Keratinocyte (primary cell): ENCODE results near the gene GPATCH1. TPM values are rescaled to one million over a fixed set of nuclear protein-coding genes. Genes with fewer than 3 reads are reported as not detected.

ENCODE experiments used
- DNase-seq: peaks from one replicate; pipeline ENCODE4 v3.0.0-alpha.2; 2011; ENCODE audit warnings: low read depth, missing footprints, low spot score
- FAIRE-seq: peaks from 2 replicates; lab custom pipeline; 2011; peaks lifted over from hg19 to GRCh38; lab: Jason Lieb, UNC
- H2AFZ ChIP-seq: 2 replicates; pipeline ENCODE4 v1.6.0; 2012; ENCODE audit warnings: low read length, control low read depth, inconsistent platforms; ENCODE audit not compliant: control insufficient read depth
- H3K27ac ChIP-seq: 2 replicates; pipeline ENCODE4 v1.5.1; 2011; ENCODE audit warnings: low read length; ENCODE audit not compliant: control insufficient read depth, insufficient read depth
- H3K27me3 ChIP-seq: 3 replicates; pipeline ENCODE4 v1.6.0; 2011; ENCODE audit warnings: low read length; ENCODE audit not compliant: control insufficient read depth, insufficient read depth; ENCODE audit errors: extremely low read depth
- H3K36me3 ChIP-seq, 2 experiments: 2 replicates in 1 of 2; 3 replicates in 1 of 2; pipeline ENCODE4 v1.5.1; 2011; ENCODE audit warnings: low read length in 2 of 2, mild to moderate bottlenecking in 1 of 2; ENCODE audit not compliant: control insufficient read depth in 2 of 2, insufficient read depth in 2 of 2; ENCODE audit errors: extremely low read depth in 1 of 2
- H3K4me1 ChIP-seq: 3 replicates; pipeline ENCODE4 v1.5.1; 2011; ENCODE audit warnings: low read length; ENCODE audit not compliant: control insufficient read depth, insufficient read depth; ENCODE audit errors: extremely low read depth
- H3K4me2 ChIP-seq: 3 replicates; pipeline ENCODE4 v1.6.0; 2011; ENCODE audit warnings: low read depth, low read length; ENCODE audit not compliant: control insufficient read depth, insufficient read depth; ENCODE audit errors: extremely low read depth
- H3K4me3 ChIP-seq, 3 experiments: fragments of 200-600 bp in 1 of 3; sonication (generic) in 1 of 3; 2 replicates in 2 of 3; 3 replicates in 1 of 3; pipeline ENCODE4 v1.5.1; 2011 to 2016; ENCODE audit warnings: low read length in 3 of 3, mild to moderate bottlenecking in 3 of 3, control low read depth in 2 of 3, inconsistent platforms in 1 of 3, low read depth in 1 of 3, mixed read lengths in 1 of 3, mixed run types in 1 of 3, moderate library complexity in 1 of 3; ENCODE audit not compliant: control insufficient read depth in 2 of 3, insufficient read depth in 2 of 3; ENCODE audit errors: extremely low read depth in 1 of 3
- H3K79me2 ChIP-seq: 2 replicates; pipeline ENCODE4 v1.6.0; 2012; ENCODE audit warnings: low read length; ENCODE audit not compliant: control insufficient read depth, insufficient read depth
- H3K9ac ChIP-seq: 3 replicates; pipeline ENCODE4 v1.6.0; 2011; ENCODE audit warnings: low read length; ENCODE audit not compliant: control insufficient read depth, insufficient read depth; ENCODE audit errors: extremely low read depth
- H3K9me1 ChIP-seq: 3 replicates; pipeline ENCODE4 v1.6.0; 2011; ENCODE audit warnings: low read length; ENCODE audit not compliant: control insufficient read depth, insufficient read depth; ENCODE audit errors: extremely low read depth
- H3K9me3 ChIP-seq: 2 replicates; pipeline ENCODE4 v1.5.1; 2012; ENCODE audit warnings: low read depth, low read length; ENCODE audit not compliant: control insufficient read depth
- H4K20me1 ChIP-seq: 3 replicates; pipeline ENCODE4 v1.6.0; 2011; ENCODE audit warnings: low read length; ENCODE audit not compliant: control insufficient read depth, insufficient read depth; ENCODE audit errors: extremely low read depth
- EZH2 ChIP-seq: IDR thresholded peaks from one replicate; pipeline ENCODE4 v1.6.1; 2012; ENCODE audit warnings: inconsistent platforms, mild to moderate bottlenecking, low read length, moderate library complexity
- dilution Hi-C: fragments of 300-500 bp; cut with MboI; formaldehyde crosslinking; loops from one replicate; pipeline ENCODE4 v1.7.0; 2020; ENCODE audit warnings: low sequenced_read_pairs; ENCODE audit not compliant: extremely low pct_ligation_motif_present
- polyA plus RNA-seq, 5 experiments: library from polyadenylated mRNA; depleted of rRNA in 3 of 5; stranded (reverse) in 3 of 5; stranded (forward) in 1 of 5; unstranded in 1 of 5; fragments of >200 nt; gene quantifications; 1 replicate in 1 of 5; 2 replicates in 3 of 5; 3 replicates in 1 of 5; pipeline versions ENCODE4 v1.2.1 to v1.2.3, GENCODE V29; 2011 to 2012; ENCODE audit warnings: missing spikeins in 2 of 5, low read depth in 1 of 5, low replicate concordance in 1 of 5
- TF ChIP-seq, protein P1 (sequence below), 3 experiments: IDR thresholded peaks in 1 of 3; conservative IDR thresholded peaks in 1 of 3; optimal IDR thresholded peaks in 1 of 3; 2 replicates in 2 of 3; 3 replicates in 1 of 3; pipeline versions ENCODE3 to v1.5.1; 2011; ENCODE audit warnings: low read length in 3 of 3, mild to moderate bottlenecking in 3 of 3, moderate library complexity in 2 of 3, control low read depth in 1 of 3, inconsistent platforms in 1 of 3; ENCODE audit not compliant: insufficient read depth in 2 of 3; ENCODE audit errors: extremely low read depth in 1 of 3

GPATCH1 gene
- polyA plus RNA-seq, 1 donor (not counting 4 experiments of a cell fraction or from before 2014, with no cell fraction given): 5.8 TPM

- dilution Hi-C loops: loop anchor here (10.0 kb wide), 1 partner anchor 127 kb away; no protein-coding TSS in a partner anchor
- Histone ChIP-seq H4K20me1 (no peaks in the 10 kb centered on the region), H3K36me3 (peaks cover 13 to 15% of the 10 kb centered on the region in 2 experiments), H3K9ac (no peak overlapping the region), H3K27ac (no peak overlapping the region), H2AFZ (no peak overlapping the region), H3K4me2 (no peak overlapping the region), H3K4me1 (no peaks in the 10 kb centered on the region), H3K27me3 (no peaks in the 10 kb centered on the region), H3K79me2 (no peaks in the 10 kb centered on the region), H3K9me1 (no peaks in the 10 kb centered on the region), H3K4me3 (no peak overlapping the region), H3K9me3 (no peaks in the 10 kb centered on the region)
- no peak for DNase-seq
- TF ChIP-seq, protein P1, sequence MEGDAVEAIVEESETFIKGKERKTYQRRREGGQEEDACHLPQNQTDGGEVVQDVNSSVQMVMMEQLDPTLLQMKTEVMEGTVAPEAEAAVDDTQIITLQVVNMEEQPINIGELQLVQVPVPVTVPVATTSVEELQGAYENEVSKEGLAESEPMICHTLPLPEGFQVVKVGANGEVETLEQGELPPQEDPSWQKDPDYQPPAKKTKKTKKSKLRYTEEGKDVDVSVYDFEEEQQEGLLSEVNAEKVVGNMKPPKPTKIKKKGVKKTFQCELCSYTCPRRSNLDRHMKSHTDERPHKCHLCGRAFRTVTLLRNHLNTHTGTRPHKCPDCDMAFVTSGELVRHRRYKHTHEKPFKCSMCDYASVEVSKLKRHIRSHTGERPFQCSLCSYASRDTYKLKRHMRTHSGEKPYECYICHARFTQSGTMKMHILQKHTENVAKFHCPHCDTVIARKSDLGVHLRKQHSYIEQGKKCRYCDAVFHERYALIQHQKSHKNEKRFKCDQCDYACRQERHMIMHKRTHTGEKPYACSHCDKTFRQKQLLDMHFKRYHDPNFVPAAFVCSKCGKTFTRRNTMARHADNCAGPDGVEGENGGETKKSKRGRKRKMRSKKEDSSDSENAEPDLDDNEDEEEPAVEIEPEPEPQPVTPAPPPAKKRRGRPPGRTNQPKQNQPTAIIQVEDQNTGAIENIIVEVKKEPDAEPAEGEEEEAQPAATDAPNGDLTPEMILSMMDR (optimal IDR thresholded peaks at IDR 0.05 in 1 of 3, IDR thresholded peaks at IDR 0.05 in 1 of 3, conservative IDR thresholded peaks at IDR 0.05 in 1 of 3; ENCODE audit: extremely low read depth in 1 of 3, insufficient read depth in 2 of 3, low read length in 3 of 3): no peak
- TF ChIP-seq EZH2: no peak
- no peak for FAIRE-seq
Observed at GRCh38 chr19:33111587-33111986, 30.6 kb downstream of the GPATCH1 start.

GRCh38 chr19:33114312-33114711 is 33.3 kb downstream of the GPATCH1 start:
- Histone ChIP-seq H3K36me3 (peaks cover 11% of the 10 kb centered on the region in 2 experiments), H2AFZ (no peak overlapping the region), H3K4me3 (no peak overlapping the region), H3K27ac (no peak overlapping the region), H3K4me1 (no peaks in the 10 kb centered on the region), H3K27me3 (no peaks in the 10 kb centered on the region), H3K4me2 (no peak overlapping the region), H4K20me1 (no peaks in the 10 kb centered on the region), H3K9me1 (no peaks in the 10 kb centered on the region), H3K79me2 (no peaks in the 10 kb centered on the region), H3K9ac (no peak overlapping the region), H3K9me3 (no peaks in the 10 kb centered on the region)
- dilution Hi-C loops: loop anchor here (10.0 kb wide), 1 partner anchor 130 kb away; no protein-coding TSS in a partner anchor
- FAIRE-seq (no peak), DNase-seq (no peak)
- TF ChIP-seq, protein P1 (optimal IDR thresholded peaks at IDR 0.05 in 1 of 3, IDR thresholded peaks at IDR 0.05 in 1 of 3, conservative IDR thresholded peaks at IDR 0.05 in 1 of 3; ENCODE audit: extremely low read depth in 1 of 3, insufficient read depth in 2 of 3, low read length in 3 of 3): no peak
- TF ChIP-seq EZH2: no peak
